OCI-LY7 (cell line): ENCODE results near the gene CAPZB. TPM values are rescaled to one million over a fixed set of nuclear protein-coding genes. Genes with fewer than 3 reads are reported as not detected.

Source experiments
- BruUV-seq: library from RNA; stranded (reverse); fragments of 400-500 nt; replicated peaks from 2 replicates; lab custom pipeline; 2021; lab: Mats Ljungman, UMichigan
- CTCF ChIA-PET: fragments of 300-600 bp; sonication (Branson Sonifier 250); formaldehyde crosslinking; loops from one replicate; lab custom pipeline; 2022; ENCODE audit warnings: antibody characterized with exemption; ENCODE audit not compliant: unreplicated experiment; lab: Charles Lee
- POLR2A ChIA-PET: fragments of 300-600 bp; sonication (Branson Sonifier 250); formaldehyde crosslinking; loops from one replicate; lab custom pipeline; 2022; ENCODE audit warnings: antibody characterized with exemption; lab: Charles Lee
- DNase-seq: peaks from one replicate; pipeline ENCODE4 v3.0.0-alpha.2; 2015; ENCODE audit warnings: low spot score
- H2AFZ ChIP-seq: fragments of 200-600 bp; sonication (generic), shearing (Covaris generic); 2 replicates; pipeline ENCODE4 v1.6.1; 2014; ENCODE audit warnings: mild to moderate bottlenecking, antibody characterized with exemption, low read length, moderate library complexity
- H3K27ac ChIP-seq: fragments of 200-600 bp; sonication (generic); 2 replicates; pipeline ENCODE4 v1.5.1; 2014; ENCODE audit warnings: mixed run types, low read depth, mild to moderate bottlenecking, moderate library complexity, low read length, inconsistent platforms; ENCODE audit not compliant: poor library complexity, severe bottlenecking
- H3K36me3 ChIP-seq: fragments of 200-600 bp; sonication (generic); 2 replicates; pipeline ENCODE4 v1.6.1; 2014; ENCODE audit warnings: mild to moderate bottlenecking, antibody characterized with exemption, low read length, moderate library complexity, mixed read lengths; ENCODE audit not compliant: insufficient read depth
- H3K4me1 ChIP-seq: fragments of 200-600 bp; sonication (generic); 2 replicates; pipeline ENCODE4 v1.5.1; 2014; ENCODE audit warnings: mild to moderate bottlenecking, low read length; ENCODE audit not compliant: insufficient read depth, poor library complexity, severe bottlenecking
- H3K4me2 ChIP-seq: fragments of 200-600 bp; sonication (generic); 2 replicates; pipeline ENCODE4 v1.6.1; 2014; ENCODE audit warnings: mild to moderate bottlenecking, low read length
- H3K4me3 ChIP-seq: fragments of 200-600 bp; sonication (generic); 2 replicates; pipeline ENCODE4 v1.5.1; 2014; ENCODE audit warnings: mild to moderate bottlenecking, low read depth, low read length; ENCODE audit not compliant: poor library complexity, severe bottlenecking
- H3K79me2 ChIP-seq: fragments of 200-600 bp; sonication (generic); 2 replicates; pipeline ENCODE4 v1.6.1; 2016; ENCODE audit warnings: low read depth, mild to moderate bottlenecking, low read length, moderate library complexity, mixed read lengths; ENCODE audit not compliant: insufficient read depth
- H3K9me2 ChIP-seq: fragments of 200-600 bp; sonication (generic); 2 replicates; pipeline ENCODE4 v1.6.1; 2016; ENCODE audit warnings: mild to moderate bottlenecking, low read length, mixed read lengths; ENCODE audit not compliant: insufficient read depth
- H3K9me3 ChIP-seq: fragments of 200-600 bp; sonication (generic); 2 replicates; pipeline ENCODE4 v1.6.1; 2014; ENCODE audit warnings: mild to moderate bottlenecking, mixed run types, low read length, mixed read lengths
- H4K20me1 ChIP-seq: fragments of 200-600 bp; sonication (generic); 2 replicates; pipeline ENCODE4 v1.6.1; 2014; ENCODE audit warnings: mild to moderate bottlenecking, antibody characterized with exemption, low read length, moderate library complexity, mixed read lengths; ENCODE audit not compliant: insufficient read depth
- EZH2phosphoT487 ChIP-seq: fragments of 200-600 bp; sonication (generic); IDR thresholded peaks from 2 replicates; pipeline ENCODE4 v1.6.1; 2018; ENCODE audit warnings: low read depth, borderline replicate concordance, mild to moderate bottlenecking, mixed run types, antibody characterized with exemption, low read length, moderate library complexity, mixed read lengths
- intact Hi-C: fragments of 100-400 bp; cut with micrococcal nuclease; formaldehyde crosslinking; loops from one replicate; pipeline ENCODE4 v1.10.0; 2022; ENCODE audit not compliant: unreplicated experiment
- total RNA-seq, 2 experiments: library from RNA; depleted of rRNA in 1 of 2; stranded (reverse); fragments of >200 nt in 1 of 2; shearing (Covaris generic) in 1 of 2; gene quantifications; 2 replicates each; pipeline ENCODE4 v1.2.3, GENCODE V29; 2014 to 2022
- TF ChIP-seq, protein P1 (sequence below): fragments of 200-600 bp; sonication (generic); conservative IDR thresholded peaks from 2 replicates; pipeline ENCODE4 v1.5.1; 2014; ENCODE audit warnings: mild to moderate bottlenecking, antibody characterized with exemption, low read length, moderate library complexity, mixed read lengths

CAPZB gene
- total RNA-seq, 2 experiments from 2014 or later: 61.3 to 187 TPM

DNA sequence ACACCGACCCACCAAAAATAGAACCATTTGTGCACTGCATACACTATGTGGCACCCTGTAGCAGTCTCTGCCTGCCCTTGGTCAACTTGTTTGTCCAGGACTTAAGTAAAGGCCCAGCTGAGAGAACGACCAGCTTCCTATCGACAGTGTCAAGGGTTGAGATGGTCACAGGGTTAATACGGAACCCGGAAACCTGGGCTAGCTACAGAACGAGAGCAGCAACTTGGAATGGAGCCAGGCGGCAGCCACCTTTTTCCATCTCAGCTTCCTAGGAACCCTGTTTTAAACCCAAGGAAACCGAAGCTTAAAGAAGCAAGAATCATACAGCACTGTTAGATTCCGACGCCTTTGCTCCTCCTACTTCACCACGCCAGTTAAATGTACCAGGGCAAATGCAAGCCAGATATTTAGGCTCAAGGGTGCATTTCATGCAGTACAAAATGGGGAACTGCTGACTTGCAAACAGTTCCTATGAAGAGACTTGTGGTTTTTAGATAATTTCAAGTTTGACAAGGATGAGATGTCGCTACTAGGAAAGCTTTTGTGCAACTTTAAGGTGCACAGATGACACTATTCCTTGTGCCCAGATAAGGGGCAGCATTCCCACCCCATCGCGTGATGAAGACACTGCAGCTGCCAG, 137.7 kb downstream of the CAPZB start:
- Histone ChIP-seq H3K79me2 (no peaks in the 10 kb centered on the region), H3K36me3 (peaks cover 16% of the 10 kb centered on the region; the same call in 1 of the 2 replicates), H3K9me3 (no peaks in the 10 kb centered on the region), H3K4me3 (no peak overlapping the region), H3K4me1 (no peaks in the 10 kb centered on the region), H2AFZ (no peak overlapping the region), H3K9me2 (no peaks in the 10 kb centered on the region), H4K20me1 (no peaks in the 10 kb centered on the region), H3K4me2 (no peak overlapping the region), H3K27ac (no peak overlapping the region)
- POLR2A ChIA-PET: no interaction called here
- TF ChIP-seq, protein P1, sequence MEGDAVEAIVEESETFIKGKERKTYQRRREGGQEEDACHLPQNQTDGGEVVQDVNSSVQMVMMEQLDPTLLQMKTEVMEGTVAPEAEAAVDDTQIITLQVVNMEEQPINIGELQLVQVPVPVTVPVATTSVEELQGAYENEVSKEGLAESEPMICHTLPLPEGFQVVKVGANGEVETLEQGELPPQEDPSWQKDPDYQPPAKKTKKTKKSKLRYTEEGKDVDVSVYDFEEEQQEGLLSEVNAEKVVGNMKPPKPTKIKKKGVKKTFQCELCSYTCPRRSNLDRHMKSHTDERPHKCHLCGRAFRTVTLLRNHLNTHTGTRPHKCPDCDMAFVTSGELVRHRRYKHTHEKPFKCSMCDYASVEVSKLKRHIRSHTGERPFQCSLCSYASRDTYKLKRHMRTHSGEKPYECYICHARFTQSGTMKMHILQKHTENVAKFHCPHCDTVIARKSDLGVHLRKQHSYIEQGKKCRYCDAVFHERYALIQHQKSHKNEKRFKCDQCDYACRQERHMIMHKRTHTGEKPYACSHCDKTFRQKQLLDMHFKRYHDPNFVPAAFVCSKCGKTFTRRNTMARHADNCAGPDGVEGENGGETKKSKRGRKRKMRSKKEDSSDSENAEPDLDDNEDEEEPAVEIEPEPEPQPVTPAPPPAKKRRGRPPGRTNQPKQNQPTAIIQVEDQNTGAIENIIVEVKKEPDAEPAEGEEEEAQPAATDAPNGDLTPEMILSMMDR: no peak
- no peak for TF ChIP-seq EZH2phosphoT487
- CTCF ChIA-PET: no interaction called here
- intact Hi-C loops: no loop called here
- BruUV-seq: no TSS peak
- no peak for DNase-seq

DNA sequence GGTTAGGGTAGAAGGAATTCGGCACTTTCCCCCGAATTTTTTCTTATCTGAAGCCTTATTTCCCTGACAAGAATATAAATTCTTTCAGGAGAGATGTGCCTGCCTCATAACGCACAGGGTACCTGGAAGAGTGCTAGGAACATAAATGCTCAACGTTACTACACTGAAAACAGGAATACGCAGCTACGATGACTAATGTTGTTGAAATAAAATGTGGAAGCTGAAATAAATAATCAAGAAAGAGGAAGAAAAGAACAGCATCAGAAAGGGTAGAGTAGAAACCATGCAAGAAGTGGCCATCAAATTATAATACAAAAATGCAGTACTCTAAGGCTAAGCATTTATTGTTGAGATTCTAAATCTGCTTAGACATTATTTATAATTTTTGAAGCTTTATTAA, 139.3 kb downstream of the CAPZB start:
- Histone ChIP-seq H4K20me1 (no peaks in the 10 kb centered on the region), H3K4me1 (no peaks in the 10 kb centered on the region), H3K9me3 (no peaks in the 10 kb centered on the region), H3K79me2 (no peaks in the 10 kb centered on the region), H3K4me2 (no peak overlapping the region), H3K4me3 (no peak overlapping the region), H3K9me2 (no peaks in the 10 kb centered on the region), H2AFZ (no peak overlapping the region), H3K27ac (no peak overlapping the region), H3K36me3 (peaks cover 16% of the 10 kb centered on the region; the same call in 1 of the 2 replicates)
- intact Hi-C loops: no loop called here
- BruUV-seq: no TSS peak
- DNase-seq: no peak
- ChIA-PET POLR2A (interaction anchor here (0.6 to 0.7 kb wide), 4 partner anchors 9 to 1559 kb away, joined by 3 to 6 read pairs (median 4); no protein-coding TSS in a partner anchor), CTCF (interaction anchor here (0.5 kb wide), 1 partner anchor 110 kb away, joined by 3 read pairs; no protein-coding TSS in a partner anchor)
- no peak for TF ChIP-seq EZH2phosphoT487
- TF ChIP-seq, protein P1: no peak

DNA sequence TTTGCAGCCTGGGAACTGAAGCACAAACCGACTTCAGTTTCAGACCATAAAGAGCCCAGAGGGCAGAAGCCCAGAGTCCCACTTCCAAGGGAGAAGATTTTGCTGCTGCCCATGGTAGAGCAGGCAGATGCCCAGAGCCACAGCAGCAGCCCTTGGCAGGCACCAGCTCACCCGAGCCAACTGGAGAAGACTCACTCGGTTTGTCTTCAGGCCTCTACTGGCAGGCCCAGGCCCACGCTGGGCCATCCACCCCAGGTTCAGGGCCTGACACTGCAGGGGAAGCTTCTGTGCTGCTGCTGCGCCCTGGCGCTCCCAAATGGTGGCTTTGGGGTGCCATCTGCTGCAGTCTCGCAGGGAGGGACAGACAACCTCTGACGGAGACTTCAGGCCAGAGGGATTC, 139.9 kb downstream of the CAPZB start:
- peaks cover 13% of the 10 kb centered on the region; the same call in 1 of the 2 replicates for H3K36me3 ChIP-seq
- DNase-seq: no peak
- no peaks in the 10 kb centered on the region for H3K9me2 ChIP-seq
- no peaks in the 10 kb centered on the region for H4K20me1 ChIP-seq
- H3K27ac ChIP-seq: no peak overlapping the region
- H3K4me3 ChIP-seq: no peak overlapping the region
- CTCF ChIA-PET: interaction anchor here (0.5 kb wide), 1 partner anchor 110 kb away, joined by 3 read pairs; no protein-coding TSS in a partner anchor
- BruUV-seq: no TSS peak
- H2AFZ ChIP-seq: no peak overlapping the region
- TF ChIP-seq, protein P1: no peak
- no peak for TF ChIP-seq EZH2phosphoT487
- H3K79me2 ChIP-seq: no peaks in the 10 kb centered on the region
- intact Hi-C loops: no loop called here
- no peaks in the 10 kb centered on the region for H3K9me3 ChIP-seq
- H3K4me1 ChIP-seq: no peaks in the 10 kb centered on the region
- H3K4me2 ChIP-seq: no peak overlapping the region
- POLR2A ChIA-PET: no interaction called here
